HepG2 (cell line): ENCODE results near the gene ABCB6. TPM values are rescaled to one million over a fixed set of nuclear protein-coding genes. Genes with fewer than 3 reads are reported as not detected.
A peak's percentile ranks its signal among the peaks of the same experiment; 100 is the strongest.

Experiments used
- BCL6 ChIP-seq: IDR thresholded peaks from 2 replicates; pipeline ENCODE4 v1.6.1; 2016; ENCODE audit warnings: missing genetic modification reagents, missing compliant biosample characterization
- NKX3-1 ChIP-seq: sonication (generic); formaldehyde crosslinking; IDR thresholded peaks from 2 replicates; pipeline ENCODE4 v1.5.0; 2020; ENCODE audit warnings: missing genetic modification reagents
- YEATS2 ChIP-seq: sonication (generic); formaldehyde crosslinking; IDR thresholded peaks from 2 replicates; pipeline ENCODE4 v1.4.0; 2020; ENCODE audit warnings: missing genetic modification reagents, borderline replicate concordance
- ZNF101 ChIP-seq: sonication (generic); formaldehyde crosslinking; IDR thresholded peaks from 2 replicates; pipeline ENCODE4 v1.4.0; 2020; ENCODE audit warnings: mild to moderate bottlenecking, low read depth, missing genetic modification reagents, borderline replicate concordance
- ZNF138 ChIP-seq: sonication (generic); formaldehyde crosslinking; IDR thresholded peaks from 2 replicates; pipeline ENCODE4 v1.5.0; 2020; ENCODE audit warnings: mild to moderate bottlenecking, low read depth, missing genetic modification reagents
- ZNF329 ChIP-seq: sonication (generic); formaldehyde crosslinking; IDR thresholded peaks from 2 replicates; pipeline ENCODE4 v1.9.0; 2021; ENCODE audit warnings: low read depth, mild to moderate bottlenecking, missing genetic modification reagents
- ZNF34 ChIP-seq: sonication (generic); formaldehyde crosslinking; IDR thresholded peaks from 2 replicates; pipeline ENCODE4 v1.4.0; 2020; ENCODE audit warnings: mild to moderate bottlenecking, missing genetic modification reagents, borderline replicate concordance
- ZNF766 ChIP-seq: sonication (generic); formaldehyde crosslinking; IDR thresholded peaks from 2 replicates; pipeline ENCODE4 v1.5.0; 2020; ENCODE audit warnings: missing genetic modification reagents, borderline replicate concordance
- ZNF782 ChIP-seq: sonication (generic); formaldehyde crosslinking; IDR thresholded peaks from 2 replicates; pipeline ENCODE4 v1.4.0; 2020; ENCODE audit warnings: missing genetic modification reagents, mild to moderate bottlenecking, borderline replicate concordance
- ZSCAN20 ChIP-seq: sonication (generic); formaldehyde crosslinking; IDR thresholded peaks from 2 replicates; pipeline ENCODE4 v1.4.0; 2020; ENCODE audit warnings: missing genetic modification reagents, mild to moderate bottlenecking, borderline replicate concordance
- polyA plus RNA-seq, 8 experiments: library from polyadenylated mRNA; depleted of rRNA in 3 of 8; stranded (reverse) in 7 of 8; unstranded in 1 of 8; fragments of >200 nt; fragmentation: Illumina TruSeq in 4 of 8; extraction: Trizol in 4 of 8; gene quantifications; 2 replicates each; pipeline versions ENCODE4 v1.2.1 to v1.2.3, GENCODE V29; 2011 to 2016; ENCODE audit warnings: low read depth in 4 of 8, missing spikeins in 1 of 8, mixed read lengths in 1 of 8; ENCODE audit not compliant: insufficient read depth in 1 of 8
- total RNA-seq, 5 experiments: library from RNA; depleted of rRNA; stranded (reverse); fragments of >200 nt; fragmentation: Illumina TruSeq; extraction: Trizol; gene quantifications; 2 replicates each; pipeline ENCODE4 v1.2.3, GENCODE V29; 2016; ENCODE audit warnings: low read depth in 1 of 5
- TF ChIP-seq, protein P1 (sequence below): IDR thresholded peaks from 2 replicates; pipeline ENCODE4 v1.6.1; 2016; ENCODE audit warnings: missing genetic modification reagents, missing compliant biosample characterization
- TF ChIP-seq, protein P2 (sequence below): sonication (generic); formaldehyde crosslinking; IDR thresholded peaks from 2 replicates; pipeline ENCODE4 v1.5.0; 2020; ENCODE audit warnings: missing genetic modification reagents
- TF ChIP-seq, protein P3 (sequence below): sonication (generic); formaldehyde crosslinking; IDR thresholded peaks from 2 replicates; pipeline ENCODE4 v1.8.0; 2022; ENCODE audit warnings: missing genetic modification reagents, mild to moderate bottlenecking, moderate library complexity, borderline replicate concordance
- TF ChIP-seq, protein P4 (sequence below): sonication (generic); formaldehyde crosslinking; IDR thresholded peaks from 2 replicates; pipeline ENCODE4 v1.4.0; 2020; ENCODE audit warnings: missing genetic modification reagents
- TF ChIP-seq, protein P5 (sequence below): sonication (generic); formaldehyde crosslinking; IDR thresholded peaks from 2 replicates; pipeline ENCODE4 v1.4.0; 2020; ENCODE audit warnings: missing genetic modification reagents

ABCB6 gene
- total and polyA plus RNA-seq, 2 of the 13 experiments (the other 11 are each of a cell fraction or from before 2014, with no cell fraction given) = 91.1 to 137 TPM

DNA sequence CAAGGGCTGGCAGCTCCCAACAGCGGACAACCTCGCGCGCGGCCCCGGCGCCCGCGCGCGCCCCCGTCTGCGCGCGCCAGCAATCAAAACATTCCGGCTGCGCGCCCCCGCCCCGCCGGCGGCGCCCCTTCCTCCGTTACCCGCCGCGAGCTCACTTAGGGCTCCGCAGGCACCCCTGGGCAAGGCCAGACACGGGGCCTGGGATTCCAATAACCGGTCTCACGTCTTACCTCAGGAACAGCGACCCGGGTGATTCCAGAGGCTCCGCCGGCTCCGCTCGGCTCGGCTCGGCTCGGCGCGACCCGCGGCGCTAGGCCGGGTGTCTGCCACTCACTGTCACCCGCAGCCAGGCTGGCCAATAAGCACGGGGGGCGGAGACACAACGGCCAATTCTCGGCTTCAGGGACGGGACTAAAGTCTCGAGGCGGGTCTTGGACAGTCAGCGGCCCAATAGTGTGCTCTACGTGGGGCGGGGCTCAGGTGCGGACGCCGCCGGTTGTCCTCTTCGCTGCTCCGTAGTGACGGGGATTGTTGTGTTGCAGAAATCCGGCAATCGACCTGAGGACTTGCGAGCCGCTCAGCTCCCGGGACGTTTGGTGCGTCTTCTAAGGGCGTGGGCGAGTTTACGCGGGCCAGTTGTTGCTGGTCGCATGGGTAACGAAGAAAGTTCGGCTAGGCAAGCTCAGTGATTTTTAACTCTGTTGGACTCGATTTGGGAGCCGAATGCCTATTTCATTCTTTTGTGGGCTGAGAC is 10.7 kb upstream of the ABCB6 start, which contains the start of the genes ANKZF1 and ATG9A (continued):
- TF ChIP-seq, protein P1, sequence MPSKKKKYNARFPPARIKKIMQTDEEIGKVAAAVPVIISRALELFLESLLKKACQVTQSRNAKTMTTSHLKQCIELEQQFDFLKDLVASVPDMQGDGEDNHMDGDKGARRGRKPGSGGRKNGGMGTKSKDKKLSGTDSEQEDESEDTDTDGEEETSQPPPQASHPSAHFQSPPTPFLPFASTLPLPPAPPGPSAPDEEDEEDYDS (CRISPR knock-in tag) = peak; percentile 86
- no peak; the same call in 1 of the 2 replicates for TF ChIP-seq NKX3-1 (CRISPR knock-in tag)
- TF ChIP-seq, protein P2, sequence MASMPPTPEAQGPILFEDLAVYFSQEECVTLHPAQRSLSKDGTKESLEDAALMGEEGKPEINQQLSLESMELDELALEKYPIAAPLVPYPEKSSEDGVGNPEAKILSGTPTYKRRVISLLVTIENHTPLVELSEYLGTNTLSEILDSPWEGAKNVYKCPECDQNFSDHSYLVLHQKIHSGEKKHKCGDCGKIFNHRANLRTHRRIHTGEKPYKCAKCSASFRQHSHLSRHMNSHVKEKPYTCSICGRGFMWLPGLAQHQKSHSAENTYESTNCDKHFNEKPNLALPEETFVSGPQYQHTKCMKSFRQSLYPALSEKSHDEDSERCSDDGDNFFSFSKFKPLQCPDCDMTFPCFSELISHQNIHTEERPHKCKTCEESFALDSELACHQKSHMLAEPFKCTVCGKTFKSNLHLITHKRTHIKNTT (CRISPR knock-in tag) = no peak
- TF ChIP-seq, protein P3, sequence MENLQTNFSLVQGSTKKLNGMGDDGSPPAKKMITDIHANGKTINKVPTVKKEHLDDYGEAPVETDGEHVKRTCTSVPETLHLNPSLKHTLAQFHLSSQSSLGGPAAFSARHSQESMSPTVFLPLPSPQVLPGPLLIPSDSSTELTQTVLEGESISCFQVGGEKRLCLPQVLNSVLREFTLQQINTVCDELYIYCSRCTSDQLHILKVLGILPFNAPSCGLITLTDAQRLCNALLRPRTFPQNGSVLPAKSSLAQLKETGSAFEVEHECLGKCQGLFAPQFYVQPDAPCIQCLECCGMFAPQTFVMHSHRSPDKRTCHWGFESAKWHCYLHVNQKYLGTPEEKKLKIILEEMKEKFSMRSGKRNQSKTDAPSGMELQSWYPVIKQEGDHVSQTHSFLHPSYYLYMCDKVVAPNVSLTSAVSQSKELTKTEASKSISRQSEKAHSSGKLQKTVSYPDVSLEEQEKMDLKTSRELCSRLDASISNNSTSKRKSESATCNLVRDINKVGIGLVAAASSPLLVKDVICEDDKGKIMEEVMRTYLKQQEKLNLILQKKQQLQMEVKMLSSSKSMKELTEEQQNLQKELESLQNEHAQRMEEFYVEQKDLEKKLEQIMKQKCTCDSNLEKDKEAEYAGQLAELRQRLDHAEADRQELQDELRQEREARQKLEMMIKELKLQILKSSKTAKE = no peak
- 0 out of 2 replicates have a peak, but pooled peaks have one; percentile 12 for TF ChIP-seq BCL6 (CRISPR knock-in tag)
- TF ChIP-seq ZNF101 (CRISPR knock-in tag) = no peak
- no peak for TF ChIP-seq ZNF329
- no peak; the same call in 1 of the 2 replicates for TF ChIP-seq ZNF782
- TF ChIP-seq ZNF138 (CRISPR knock-in tag) = no peak
- TF ChIP-seq ZNF34 (CRISPR knock-in tag) = peak; percentile 31
- peak; percentile 90; the same call in 1 of the 2 replicates for TF ChIP-seq YEATS2 (CRISPR knock-in tag)
- TF ChIP-seq, protein P4, sequence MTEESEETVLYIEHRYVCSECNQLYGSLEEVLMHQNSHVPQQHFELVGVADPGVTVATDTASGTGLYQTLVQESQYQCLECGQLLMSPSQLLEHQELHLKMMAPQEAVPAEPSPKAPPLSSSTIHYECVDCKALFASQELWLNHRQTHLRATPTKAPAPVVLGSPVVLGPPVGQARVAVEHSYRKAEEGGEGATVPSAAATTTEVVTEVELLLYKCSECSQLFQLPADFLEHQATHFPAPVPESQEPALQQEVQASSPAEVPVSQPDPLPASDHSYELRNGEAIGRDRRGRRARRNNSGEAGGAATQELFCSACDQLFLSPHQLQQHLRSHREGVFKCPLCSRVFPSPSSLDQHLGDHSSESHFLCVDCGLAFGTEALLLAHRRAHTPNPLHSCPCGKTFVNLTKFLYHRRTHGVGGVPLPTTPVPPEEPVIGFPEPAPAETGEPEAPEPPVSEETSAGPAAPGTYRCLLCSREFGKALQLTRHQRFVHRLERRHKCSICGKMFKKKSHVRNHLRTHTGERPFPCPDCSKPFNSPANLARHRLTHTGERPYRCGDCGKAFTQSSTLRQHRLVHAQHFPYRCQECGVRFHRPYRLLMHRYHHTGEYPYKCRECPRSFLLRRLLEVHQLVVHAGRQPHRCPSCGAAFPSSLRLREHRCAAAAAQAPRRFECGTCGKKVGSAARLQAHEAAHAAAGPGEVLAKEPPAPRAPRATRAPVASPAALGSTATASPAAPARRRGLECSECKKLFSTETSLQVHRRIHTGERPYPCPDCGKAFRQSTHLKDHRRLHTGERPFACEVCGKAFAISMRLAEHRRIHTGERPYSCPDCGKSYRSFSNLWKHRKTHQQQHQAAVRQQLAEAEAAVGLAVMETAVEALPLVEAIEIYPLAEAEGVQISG (CRISPR knock-in tag) = peak; percentile 87
- TF ChIP-seq ZNF766 (CRISPR knock-in tag) = peak; percentile 84; the same call in 1 of the 2 replicates
- TF ChIP-seq ZSCAN20 (CRISPR knock-in tag) = no peak
- TF ChIP-seq, protein P5, sequence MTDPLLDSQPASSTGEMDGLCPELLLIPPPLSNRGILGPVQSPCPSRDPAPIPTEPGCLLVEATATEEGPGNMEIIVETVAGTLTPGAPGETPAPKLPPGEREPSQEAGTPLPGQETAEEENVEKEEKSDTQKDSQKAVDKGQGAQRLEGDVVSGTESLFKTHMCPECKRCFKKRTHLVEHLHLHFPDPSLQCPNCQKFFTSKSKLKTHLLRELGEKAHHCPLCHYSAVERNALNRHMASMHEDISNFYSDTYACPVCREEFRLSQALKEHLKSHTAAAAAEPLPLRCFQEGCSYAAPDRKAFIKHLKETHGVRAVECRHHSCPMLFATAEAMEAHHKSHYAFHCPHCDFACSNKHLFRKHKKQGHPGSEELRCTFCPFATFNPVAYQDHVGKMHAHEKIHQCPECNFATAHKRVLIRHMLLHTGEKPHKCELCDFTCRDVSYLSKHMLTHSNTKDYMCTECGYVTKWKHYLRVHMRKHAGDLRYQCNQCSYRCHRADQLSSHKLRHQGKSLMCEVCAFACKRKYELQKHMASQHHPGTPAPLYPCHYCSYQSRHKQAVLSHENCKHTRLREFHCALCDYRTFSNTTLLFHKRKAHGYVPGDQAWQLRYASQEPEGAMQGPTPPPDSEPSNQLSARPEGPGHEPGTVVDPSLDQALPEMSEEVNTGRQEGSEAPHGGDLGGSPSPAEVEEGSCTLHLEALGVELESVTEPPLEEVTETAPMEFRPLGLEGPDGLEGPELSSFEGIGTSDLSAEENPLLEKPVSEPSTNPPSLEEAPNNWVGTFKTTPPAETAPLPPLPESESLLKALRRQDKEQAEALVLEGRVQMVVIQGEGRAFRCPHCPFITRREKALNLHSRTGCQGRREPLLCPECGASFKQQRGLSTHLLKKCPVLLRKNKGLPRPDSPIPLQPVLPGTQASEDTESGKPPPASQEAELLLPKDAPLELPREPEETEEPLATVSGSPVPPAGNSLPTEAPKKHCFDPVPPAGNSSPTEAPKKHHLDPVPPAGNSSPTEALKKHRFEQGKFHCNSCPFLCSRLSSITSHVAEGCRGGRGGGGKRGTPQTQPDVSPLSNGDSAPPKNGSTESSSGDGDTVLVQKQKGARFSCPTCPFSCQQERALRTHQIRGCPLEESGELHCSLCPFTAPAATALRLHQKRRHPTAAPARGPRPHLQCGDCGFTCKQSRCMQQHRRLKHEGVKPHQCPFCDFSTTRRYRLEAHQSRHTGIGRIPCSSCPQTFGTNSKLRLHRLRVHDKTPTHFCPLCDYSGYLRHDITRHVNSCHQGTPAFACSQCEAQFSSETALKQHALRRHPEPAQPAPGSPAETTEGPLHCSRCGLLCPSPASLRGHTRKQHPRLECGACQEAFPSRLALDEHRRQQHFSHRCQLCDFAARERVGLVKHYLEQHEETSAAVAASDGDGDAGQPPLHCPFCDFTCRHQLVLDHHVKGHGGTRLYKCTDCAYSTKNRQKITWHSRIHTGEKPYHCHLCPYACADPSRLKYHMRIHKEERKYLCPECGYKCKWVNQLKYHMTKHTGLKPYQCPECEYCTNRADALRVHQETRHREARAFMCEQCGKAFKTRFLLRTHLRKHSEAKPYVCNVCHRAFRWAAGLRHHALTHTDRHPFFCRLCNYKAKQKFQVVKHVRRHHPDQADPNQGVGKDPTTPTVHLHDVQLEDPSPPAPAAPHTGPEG (CRISPR knock-in tag) = peak; percentile 76; the same call in 1 of the 2 replicates
